Kasumi-1 (cell line): Measurements from ENCODE around the gene LDLRAD2.
A peak's percentile ranks its signal among the peaks of the same experiment; 100 is the strongest.
"Not testable (repeated sequence)": the region's sequence is repeated elsewhere in the genome, so short reads cannot be mapped to it uniquely, and the experiment has no call there.

Source experiments
- DNase-seq, 2 experiments: peaks; one replicate each; lab custom pipeline; 2025; lab: John Stamatoyannopoulos, UW

The LDLRAD2 gene

DNA sequence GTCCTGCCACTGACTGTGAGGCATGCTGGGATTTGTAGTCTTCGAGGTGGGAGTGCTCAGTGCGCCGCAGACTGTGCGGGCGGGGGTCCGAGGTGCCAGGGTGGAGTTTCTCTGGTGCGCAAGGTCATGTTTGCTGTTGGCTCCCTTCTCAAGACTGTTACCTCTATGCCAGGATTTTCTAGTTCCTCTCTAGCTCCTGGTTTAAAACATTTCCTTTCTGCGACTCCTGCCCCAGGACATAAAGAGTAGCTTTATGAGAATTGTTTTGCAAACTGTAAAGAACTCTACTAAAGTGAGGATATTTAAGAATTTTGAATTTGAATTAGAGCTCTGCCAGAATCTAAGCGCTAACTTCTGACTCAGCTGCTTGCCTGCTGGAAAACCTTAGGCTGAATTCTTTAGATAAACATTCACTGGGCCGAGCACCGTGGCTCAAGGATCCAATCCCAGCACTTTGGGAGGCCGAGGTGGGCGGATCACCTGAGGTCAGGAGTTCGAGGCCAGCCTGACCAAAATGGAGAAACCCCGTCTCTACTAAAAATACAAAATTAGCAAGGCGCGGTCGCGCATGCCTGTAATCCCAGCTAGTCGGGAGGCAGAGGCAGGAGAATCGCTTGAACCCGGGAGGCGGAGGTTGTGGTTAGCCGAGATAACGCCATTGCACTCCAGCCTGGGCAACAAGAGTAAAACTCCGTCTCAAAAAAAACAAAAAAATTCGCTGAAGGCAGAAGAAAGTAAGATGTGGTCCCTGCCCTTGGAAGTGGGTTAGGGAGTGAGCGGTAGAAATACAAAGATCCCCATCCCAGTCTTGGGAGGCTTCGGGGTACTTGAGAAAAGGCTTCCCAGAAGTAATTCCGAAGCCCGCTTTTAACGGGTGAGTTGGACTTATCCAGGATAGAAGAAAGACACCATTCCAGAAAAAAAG is 28.1 kb upstream of the LDLRAD2 start:
- peak; percentile 89 to 95 for DNase-seq

DNA sequence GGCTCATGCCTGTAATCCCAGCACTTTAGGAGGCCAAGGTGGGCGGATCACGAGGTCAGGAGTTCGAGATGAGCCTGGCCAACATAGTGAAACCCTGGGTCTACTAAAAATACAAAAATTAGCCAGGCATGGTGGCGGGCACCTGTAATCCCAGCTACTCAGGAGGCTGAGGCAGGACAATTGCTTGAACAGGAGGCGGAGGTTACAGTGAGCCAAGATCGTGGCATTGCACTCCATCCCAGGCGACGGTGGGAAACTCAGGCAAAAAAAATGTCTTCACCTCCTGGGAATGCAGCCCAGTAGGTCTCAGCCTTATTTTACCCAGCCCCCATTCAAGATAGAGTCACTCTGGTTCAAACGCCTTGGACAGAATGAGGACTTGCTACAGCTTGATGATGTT is 26.3 kb upstream of the LDLRAD2 start:
- DNase-seq, result not testable (repeated sequence)

DNA sequence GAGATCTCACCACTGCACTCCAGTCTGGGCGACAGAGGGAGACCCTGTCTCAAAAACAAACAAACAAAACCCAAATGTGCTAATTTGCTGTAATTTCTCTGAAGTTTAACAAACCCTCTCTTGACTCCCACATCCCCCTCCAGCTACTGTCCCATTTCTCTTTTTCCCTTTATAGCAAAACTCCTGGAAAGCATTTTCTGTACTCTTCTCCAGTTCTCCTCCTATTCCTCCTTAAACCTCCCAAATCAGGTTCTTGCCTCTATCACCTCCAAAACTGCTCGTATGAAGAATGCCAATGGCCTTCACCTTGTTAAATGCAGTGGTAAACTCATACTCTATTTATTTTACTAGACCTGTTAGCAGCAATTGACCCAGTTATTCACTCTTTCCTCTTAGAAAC is 25.4 kb upstream of the LDLRAD2 start:
- DNase-seq, result no peak

DNA sequence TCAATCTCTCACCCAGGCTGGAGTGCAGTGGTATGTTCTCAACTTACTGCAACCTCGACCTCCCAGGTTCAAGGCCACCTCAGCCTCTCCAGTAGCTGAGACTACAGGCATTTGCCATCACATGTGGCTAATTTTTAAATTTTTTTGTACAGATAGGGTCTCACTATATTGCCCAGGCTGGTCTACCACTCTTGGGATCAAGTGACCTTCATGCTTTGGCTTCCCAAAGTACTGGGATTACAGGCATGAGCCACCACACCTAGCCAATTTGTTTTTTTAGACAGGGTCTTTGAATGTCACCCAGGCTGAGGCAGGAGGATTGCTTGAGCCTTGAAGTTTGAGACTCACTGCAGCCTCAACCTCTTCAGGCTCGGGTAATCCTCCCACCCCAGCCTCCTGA is 19.0 kb upstream of the LDLRAD2 start:
- no peak for DNase-seq

DNA sequence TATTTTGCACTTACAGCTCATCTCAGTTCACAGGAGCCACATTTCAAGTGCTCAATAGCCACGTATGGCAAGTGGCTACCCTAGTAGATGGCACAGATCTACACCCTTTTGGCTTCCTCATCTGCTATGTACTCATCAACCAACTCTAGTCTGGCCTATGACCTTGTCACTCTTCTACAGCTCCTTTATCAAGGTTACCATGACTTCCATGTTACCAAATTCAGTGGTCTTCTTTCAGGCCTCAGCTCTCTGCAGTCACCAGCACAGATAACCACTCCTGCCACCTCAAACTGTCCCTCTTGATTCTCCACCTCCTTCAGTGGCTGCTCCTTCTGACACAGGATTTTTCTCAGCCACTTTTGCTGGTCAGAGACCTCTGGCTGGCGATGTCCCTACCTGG is 17.4 kb upstream of the LDLRAD2 start:
- DNase-seq, result no peak

DNA sequence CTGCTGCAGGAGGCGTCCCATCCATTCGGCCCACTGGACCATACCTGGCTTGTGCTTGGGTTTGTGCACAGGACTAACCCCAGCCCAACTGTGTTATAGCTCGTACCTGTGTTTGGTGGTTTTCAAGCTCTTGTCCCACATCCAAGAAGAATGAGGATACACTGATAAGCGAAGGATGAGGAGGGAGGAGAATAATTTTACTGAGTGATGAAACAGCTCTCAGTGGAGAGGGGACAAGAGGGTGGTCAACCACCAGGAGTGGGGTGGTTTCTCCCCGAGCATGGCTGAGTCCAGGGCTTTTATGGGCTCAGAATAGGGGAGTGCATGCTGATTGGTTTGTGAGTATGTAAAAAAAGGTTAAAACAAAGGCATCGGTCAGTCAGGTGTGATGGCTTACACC is 17.0 kb upstream of the LDLRAD2 start:
- DNase-seq, result no peak

DNA sequence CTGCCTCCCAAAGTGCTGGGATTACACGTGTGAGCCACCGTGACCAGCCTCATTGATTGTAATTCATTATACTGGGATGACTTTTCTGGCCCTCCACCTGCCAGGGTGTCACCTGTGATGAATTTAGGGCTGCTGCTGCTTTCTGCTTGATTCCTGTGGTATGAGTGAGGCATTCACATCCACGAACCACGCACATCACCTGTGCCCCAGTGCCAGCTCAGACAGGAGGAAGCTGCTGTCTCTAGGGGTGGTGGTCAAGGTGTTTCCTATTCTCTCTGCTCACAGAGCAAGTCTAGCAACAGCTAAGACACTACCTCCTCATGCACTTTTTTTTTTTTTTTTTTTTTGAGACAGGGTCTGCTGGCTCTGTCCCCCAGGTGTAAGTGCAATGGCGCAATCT is 12.3 kb upstream of the LDLRAD2 start:
- no peak for DNase-seq

DNA sequence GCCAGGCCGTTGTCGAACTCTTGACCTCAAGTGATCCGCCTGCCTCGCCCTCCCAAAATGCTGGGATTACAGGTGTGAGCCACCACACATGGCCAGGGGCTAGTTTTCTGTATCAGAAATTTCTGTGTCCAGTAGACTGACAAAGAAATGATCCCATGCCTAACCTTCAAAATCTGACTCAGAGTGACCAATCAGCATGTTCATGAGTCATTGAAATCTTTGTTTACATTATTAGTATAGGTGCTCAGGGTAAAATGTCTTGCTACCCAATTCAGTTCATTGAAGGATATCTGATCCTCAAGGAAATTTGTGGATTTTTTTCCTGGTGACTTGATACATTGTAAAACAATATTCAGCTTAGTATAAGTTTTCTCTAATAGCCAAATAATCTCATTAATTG is 11.0 kb upstream of the LDLRAD2 start:
- DNase-seq, result no peak

DNA sequence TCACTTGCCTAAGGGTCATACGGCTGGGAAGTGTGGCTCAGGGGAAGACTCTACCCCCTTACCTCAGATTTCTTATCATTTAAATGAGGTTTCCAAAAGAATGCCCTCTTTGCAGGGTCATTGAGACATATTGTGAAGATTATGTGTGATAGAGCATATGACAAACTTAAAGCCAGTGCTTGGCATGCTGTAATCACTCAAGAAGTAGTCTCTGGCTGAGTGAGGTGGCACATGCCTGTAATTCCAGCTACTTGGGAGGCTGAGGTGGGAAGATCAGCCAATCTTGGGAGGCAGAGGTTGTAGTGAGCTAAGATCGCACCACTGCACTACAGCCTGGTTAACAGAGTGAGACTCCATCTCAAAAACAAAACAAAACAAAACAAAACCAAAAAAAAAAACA is 7.5 kb upstream of the LDLRAD2 start:
- DNase-seq, result no peak

DNA sequence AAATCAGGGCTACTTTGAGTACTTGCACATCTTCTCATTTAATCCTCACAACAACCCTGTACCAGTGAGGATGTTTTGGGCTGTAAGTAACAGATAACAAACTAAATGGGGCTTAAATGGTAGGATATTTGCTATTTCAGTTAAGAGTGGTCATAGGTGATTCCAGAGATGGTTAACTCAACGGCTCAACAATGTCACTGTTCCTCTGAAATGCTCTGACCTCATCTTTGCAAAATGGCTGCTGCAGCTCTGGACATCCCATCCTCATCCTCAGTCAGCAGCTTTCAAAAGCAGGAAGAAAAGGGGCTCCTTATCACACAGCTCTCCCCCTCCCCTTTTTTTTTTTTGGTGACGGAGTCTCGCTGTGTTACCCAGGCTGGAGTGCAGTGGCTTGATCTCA is 1.5 kb downstream of the LDLRAD2 start:
- DNase-seq, result no peak

DNA sequence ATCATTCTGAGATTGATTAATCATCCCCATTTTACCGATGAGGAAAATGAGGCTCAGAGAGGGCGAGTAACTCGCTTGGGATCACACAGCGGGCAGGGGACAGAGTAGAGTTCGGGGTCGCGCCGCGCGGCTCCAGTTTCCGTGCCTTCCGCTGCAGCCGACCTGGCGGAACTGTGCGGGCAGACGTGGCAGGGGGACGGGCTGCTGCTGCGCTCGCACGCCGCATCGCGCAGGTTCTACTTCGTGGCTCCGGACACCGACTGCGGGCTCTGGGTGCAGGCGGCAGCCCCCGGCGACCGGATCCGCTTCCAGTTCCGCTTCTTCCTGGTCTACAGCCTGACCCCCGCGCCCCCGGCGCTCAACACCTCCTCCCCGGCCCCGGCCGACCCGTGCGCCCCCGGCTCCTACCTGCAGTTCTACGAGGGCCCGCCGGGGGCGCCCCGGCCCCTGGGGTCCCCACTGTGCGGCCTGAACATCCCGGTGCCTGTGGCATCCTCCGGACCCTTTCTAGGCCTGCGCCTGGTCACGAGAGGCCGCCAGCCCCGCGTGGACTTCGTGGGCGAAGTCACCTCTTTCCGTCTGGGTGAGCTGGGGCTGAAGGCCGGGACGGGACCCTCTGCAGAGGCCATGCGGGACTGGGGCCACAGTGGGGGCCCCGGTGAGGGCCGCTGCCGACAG is 2.3 kb downstream of the LDLRAD2 start:
- DNase-seq, result peak; percentile 47 to 50

DNA sequence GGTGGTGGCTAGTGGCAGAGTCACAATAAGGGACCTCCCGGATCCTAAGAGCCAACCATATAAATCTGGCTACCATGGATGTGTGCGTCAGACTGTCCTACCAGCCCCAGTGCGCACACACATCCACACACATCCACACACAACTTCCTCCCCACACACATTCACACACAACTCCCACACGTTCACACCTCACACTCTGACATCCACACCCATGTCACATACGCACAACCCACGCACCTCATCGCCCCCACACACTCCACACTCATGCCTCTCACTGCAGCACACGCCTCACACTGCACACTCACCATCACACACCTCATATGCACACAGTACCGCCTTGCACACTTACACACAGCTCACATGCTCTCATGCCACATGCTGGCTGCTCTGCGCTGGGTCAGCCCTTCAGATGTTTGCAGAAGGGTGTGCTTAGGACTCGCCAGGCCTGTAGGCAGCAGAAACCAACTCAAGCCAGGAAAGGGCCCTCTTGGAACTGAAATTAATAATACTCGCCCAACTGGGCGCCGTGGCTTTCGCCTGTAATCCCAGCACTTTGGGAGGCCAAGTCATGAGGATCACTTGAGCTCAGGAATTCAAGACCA is 3.0 kb downstream of the LDLRAD2 start:
- no peak for DNase-seq

DNA sequence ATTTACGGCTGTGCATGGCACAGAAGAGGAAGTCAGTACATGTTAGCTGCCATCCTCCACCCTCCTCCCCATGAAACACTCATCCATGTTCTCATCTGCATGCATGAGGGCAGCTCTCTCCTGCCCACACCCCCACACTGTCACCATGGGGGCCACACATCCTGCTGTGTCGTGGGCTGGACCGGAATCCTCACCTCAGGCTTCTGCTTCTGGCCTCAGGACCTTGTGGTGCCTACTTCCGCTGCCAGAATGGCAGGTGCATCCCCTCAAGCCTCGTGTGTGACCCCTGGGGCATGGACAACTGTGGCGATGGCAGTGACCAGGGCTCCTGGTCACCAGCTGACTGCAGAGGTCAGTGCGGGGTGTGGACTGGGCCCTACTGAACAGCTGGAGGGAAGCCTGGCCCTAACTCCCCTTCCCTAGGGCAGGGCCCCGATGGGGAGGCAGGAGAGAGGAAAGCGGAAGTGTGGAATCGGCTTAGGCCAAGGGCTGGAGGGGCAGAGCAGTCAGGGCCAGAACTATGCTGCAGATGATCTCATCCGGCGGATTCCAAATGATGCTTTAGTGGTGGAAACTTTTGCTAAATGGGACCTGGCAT is 3.8 kb downstream of the LDLRAD2 start:
- DNase-seq, result peak; percentile 14

DNA sequence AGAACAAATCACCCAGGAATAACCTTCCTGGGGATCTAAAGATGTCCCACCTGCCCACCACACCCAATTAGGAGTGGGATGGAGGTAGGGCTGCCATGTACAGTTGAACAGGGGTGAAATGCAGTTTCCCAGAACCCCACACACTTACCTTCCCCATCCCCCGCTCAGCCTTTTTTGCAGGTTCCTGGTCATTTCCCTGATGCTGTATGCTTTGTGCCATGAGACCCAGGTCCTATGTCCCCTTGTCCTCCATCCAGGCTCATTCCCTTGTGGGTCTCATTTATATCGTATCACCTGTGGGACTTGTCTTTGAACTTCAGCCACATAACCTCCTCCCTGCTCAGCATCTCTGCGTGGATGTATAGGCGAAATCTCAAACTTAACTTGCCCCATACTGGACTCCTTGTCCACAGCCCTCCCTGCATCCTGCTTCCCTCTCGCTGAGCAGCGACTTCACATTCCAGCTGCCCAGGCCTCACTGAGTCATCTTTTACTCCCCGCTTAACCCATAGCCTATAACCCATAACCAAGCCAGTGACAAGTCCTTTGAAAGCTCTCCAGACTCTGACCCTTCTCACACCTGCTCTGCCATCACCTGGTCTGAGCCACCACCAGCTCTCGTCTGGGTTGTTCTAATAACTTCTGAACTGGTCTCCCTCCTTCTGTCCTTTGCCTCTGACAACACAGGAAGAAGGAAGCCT is 4.7 kb downstream of the LDLRAD2 start:
- no peak for DNase-seq

DNA sequence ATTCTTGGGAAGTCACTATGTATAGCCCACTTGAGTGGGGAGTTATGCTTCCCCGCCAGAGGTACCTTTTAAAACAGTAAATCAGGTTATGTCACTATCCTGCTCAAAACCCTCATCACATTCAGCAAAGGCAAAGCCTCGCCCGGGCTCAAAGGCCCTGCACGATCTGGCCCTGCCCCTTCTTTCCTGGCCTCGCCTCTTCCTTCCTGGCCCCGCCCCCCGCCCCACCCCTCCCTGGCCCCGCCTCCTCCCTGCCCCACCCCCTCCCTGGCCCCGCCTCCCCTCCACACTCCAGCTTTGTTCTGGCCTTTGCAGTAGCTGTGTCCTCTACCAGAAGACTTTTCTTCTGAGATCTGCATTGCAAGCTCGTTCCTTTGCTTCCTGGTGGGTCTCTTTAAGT is 6.6 kb downstream of the LDLRAD2 start:
- peak; percentile 76 to 80 for DNase-seq

DNA sequence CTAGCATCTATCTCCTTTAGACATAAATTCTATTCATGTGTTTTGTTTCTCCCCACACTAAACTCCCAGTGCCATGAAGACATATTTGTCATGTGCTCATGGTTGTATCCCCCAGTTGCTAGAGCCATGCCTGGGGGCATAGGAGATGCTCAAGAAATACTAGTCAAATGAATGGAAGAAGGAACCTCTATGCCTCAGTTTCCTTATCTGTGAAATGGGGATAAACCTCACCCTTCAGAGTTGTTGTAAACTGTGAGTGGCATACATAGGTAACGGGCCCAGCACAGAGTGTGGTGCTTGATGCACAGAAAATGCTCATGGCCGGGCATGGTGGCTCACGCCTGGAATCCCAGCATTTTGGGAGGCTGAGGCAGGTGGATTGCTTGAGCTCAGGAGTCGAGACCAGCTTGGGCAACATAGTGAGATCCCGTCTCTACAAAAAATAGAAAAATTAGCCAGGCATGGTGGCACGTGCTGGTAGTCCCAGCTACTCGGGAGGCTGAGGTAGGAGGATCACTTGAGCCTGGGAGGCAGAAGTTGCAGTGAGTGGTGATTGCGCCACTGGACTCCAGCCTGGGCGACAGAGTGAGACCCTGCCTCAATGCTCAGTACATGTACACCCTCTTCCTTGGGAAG is 8.7 kb downstream of the LDLRAD2 start:
- no peak for DNase-seq

DNA sequence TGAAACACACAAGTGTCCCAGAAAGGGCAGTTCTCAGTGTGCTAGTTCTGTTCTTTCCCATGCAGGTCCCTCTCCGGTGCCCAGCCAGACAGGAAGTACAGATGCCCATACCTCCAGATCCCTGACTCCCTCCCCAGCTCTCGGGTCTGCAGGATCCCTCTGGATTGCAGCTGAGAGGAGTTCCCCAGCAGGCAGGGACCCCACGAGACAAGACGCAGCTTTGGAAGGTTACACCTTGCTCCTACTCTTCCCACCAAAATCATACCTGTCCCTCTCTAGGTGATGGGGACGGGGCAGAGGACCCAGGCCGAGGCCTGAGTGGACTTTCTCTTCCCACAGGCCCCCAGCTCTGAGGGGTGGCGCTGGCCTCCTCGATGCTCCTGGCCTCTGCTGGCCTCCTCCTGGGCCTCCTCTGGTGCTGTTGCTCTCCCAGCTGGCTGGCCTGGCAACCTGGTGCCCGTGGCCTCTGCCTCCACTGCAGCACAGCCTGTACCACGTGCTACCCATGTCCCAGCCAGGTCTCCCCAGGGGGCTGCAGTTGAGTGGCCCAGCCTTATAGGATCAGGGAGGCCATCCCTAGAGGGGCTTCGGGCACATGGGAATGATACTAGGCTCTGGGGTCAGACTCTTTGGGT is 9.4 kb downstream of the LDLRAD2 start:
- no peak for DNase-seq

DNA sequence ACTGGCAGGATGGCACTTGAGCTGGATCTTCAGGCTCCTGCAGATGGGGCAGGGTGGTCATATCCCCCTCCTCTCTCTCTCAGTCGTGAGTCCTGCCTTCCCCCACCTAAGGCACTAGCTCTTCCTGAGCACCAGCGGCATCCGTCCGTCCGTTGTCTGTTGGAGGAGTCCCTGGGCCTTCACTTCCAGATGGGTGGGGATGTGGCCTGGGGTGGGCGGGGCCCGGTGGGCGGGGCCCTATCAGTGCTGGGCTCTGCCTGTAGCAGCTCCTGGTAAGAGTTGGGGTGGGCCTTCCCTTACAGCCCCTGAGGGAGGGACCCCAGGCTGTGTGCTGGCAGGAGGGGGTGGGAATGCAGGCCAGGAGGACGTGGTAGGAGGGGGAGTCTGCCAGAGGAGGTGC is 10.3 kb downstream of the LDLRAD2 start:
- no peak for DNase-seq

DNA sequence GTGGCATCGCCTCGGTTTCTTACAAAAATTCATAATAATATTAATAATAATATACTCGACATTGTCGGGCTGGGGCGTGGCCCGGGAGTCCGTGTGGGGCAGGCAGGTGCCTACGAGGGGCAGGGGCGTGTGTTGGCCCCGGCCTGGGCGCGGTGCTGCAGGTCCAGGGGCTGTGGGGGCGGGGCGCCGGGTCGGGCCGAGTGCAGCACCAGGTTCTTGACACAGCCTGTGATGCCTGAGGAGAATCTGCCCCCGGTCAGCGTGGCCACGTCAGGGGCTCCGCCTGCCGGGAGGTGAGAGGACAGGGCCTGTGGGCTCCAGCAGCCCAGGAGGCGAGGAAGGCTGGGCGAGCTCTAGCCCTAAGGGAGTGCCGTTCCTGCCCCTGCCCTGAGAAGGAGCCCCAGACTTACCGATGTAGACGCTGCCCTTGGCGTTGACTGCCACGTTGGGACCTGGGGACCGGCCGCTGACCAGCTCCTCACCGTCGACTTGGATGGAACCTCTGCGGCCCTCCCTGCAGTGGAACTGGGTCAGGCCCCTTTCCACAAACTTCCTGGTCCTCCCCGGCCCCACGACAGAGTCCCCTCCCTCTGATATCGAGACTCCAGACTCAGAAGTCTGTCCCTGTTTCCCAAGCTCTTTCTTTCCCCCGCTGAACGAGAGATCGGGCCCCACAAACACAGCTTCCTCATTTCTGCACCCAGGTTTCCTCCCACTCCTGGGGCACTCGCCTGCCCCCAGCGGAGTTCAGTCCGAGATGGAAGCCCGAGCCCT is 11.3 kb downstream of the LDLRAD2 start:
- DNase-seq, result peak; percentile 80 to 88

DNA sequence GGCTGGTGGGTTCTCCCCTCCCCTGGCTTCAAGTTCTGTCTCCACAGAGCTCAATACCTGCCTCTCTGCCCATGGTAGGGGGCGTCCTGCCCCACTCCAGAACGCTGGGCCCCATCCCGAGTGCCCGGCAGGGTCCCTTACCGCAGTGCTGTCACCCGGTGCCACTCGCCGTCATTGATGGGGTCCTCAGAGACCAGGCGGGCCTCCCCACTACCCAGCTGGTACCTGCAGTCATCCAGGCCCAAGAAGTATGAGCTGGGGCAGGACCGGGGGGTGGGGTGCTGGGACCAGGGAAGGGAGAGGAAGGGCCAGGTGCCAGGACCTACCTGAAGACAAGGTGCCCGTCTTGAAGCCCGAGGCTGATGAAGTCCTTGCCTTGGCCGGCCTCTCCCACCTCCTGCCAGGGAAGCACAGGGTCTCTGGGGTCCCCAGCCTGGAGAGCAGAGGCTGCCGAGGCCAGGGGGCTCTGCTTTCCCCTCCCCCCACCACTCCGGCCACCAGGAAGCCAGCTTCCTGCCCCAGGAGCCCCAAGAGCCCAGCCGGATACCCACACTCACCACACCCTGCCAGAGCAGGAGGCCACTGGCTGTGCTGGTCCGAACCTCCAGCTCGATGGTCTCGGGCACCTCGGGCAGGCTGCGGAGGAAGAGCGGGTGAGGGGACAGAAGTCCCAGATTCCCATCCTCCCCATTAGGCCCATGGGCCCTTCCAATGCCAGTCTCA is 12.1 kb downstream of the LDLRAD2 start:
- DNase-seq, result no peak
